Kidney epithelial cell (primary cell): ENCODE results near the gene SENP1. TPM values are rescaled to one million over a fixed set of nuclear protein-coding genes. Genes with fewer than 3 reads are reported as not detected.

Experiments used
- DNase-seq: peaks from one replicate; pipeline ENCODE4 v3.0.0-alpha.2; 2010; ENCODE audit warnings: low read depth
- H3K27me3 ChIP-seq: 2 replicates; pipeline ENCODE4 v1.6.0; 2011; ENCODE audit warnings: low read length; ENCODE audit not compliant: control insufficient read depth, insufficient read depth
- H3K36me3 ChIP-seq: 2 replicates; pipeline ENCODE4 v1.5.1; 2011; ENCODE audit warnings: low read length; ENCODE audit not compliant: control insufficient read depth, insufficient read depth
- H3K4me3 ChIP-seq: 2 replicates; pipeline ENCODE4 v1.5.1; 2011; ENCODE audit warnings: low read depth, mild to moderate bottlenecking, control low read depth, low read length
- total RNA-seq: library from RNA; depleted of rRNA; stranded (reverse); fragments of >200 nt; gene quantifications from 2 replicates; pipeline ENCODE4 v1.2.3, GENCODE V29; 2015
- TF ChIP-seq, protein P1 (sequence below): IDR thresholded peaks from 2 replicates; pipeline ENCODE4 v1.5.1; 2011; ENCODE audit warnings: mild to moderate bottlenecking, moderate library complexity, low read length, control low read depth, inconsistent platforms; ENCODE audit not compliant: insufficient read depth, poor library complexity, severe bottlenecking

SENP1 gene
- total RNA-seq, 1 donor from 2014 or later, result 13.2 TPM

DNA sequence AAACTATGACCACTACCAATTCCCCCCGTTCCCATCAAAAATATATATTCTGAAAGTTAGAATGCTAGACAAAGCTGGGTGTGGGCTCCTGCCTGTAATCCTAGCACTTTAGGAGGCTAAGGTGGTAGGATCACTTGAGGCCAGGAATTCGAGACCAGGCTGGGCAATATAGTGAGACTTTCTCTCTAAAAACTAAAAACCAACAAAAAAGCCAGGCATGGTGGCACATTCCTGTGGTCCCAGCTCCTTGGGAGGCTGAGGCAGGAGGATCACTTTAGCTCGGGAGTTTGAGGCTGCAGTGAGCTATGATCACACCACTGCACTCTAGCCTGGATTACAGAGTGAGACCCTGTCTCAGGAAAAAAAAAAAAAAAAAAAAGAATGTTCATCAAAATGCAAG is 52.8 kb downstream of the SENP1 start:
- Histone ChIP-seq H3K27me3 (no peaks in the 10 kb centered on the region), H3K36me3 (peaks cover 1% of the 10 kb centered on the region), H3K4me3 (no peak overlapping the region)
- TF ChIP-seq, protein P1, sequence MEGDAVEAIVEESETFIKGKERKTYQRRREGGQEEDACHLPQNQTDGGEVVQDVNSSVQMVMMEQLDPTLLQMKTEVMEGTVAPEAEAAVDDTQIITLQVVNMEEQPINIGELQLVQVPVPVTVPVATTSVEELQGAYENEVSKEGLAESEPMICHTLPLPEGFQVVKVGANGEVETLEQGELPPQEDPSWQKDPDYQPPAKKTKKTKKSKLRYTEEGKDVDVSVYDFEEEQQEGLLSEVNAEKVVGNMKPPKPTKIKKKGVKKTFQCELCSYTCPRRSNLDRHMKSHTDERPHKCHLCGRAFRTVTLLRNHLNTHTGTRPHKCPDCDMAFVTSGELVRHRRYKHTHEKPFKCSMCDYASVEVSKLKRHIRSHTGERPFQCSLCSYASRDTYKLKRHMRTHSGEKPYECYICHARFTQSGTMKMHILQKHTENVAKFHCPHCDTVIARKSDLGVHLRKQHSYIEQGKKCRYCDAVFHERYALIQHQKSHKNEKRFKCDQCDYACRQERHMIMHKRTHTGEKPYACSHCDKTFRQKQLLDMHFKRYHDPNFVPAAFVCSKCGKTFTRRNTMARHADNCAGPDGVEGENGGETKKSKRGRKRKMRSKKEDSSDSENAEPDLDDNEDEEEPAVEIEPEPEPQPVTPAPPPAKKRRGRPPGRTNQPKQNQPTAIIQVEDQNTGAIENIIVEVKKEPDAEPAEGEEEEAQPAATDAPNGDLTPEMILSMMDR, result no peak
- DNase-seq, result no peak

DNA sequence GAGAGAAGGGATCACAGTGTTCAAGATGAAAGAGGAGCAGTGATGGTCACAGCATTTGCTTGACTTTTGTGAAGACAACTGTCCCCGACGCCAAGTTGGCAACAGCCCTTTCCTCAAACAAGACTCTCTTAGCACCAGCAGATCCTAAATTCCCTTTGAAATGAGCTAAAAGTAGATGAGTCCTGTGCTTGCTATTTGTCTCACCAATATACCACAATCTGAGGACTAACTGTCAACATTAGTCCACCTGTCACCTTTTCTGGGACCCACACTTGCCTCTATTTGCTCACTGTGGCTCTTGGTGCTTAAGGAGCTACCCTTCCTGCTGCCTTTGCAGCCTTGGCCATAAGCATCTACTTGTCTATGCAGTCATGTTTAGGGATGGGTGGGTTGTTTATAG is 54.2 kb downstream of the SENP1 start:
- DNase-seq, result no peak
- Histone ChIP-seq H3K27me3 (no peaks in the 10 kb centered on the region), H3K36me3 (peaks cover 1% of the 10 kb centered on the region), H3K4me3 (no peak overlapping the region)
- TF ChIP-seq, protein P1, result no peak

DNA sequence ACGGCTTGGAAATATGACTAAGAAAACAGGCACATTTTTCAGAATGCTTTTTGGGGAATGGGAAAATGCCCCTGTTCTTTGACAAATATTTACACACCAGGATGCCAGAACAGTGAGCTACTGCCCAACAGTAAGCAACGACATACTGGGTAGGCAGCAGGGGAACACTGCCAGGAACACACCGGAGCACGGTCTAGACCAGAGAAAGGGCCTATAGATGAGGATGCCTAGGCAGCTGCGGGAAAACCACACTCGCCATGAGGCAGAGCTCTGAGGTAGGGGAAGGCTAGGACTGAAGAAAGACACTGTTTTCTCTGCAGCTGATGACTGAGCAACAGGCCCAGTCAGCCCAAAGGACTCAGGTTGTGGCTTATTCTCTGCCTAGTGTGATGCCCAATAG is 55.7 kb downstream of the SENP1 start:
- Histone ChIP-seq H3K27me3 (no peaks in the 10 kb centered on the region), H3K4me3 (no peak overlapping the region), H3K36me3 (peaks cover under 1% of the 10 kb centered on the region)
- DNase-seq, result no peak
- TF ChIP-seq, protein P1, result no peak

DNA sequence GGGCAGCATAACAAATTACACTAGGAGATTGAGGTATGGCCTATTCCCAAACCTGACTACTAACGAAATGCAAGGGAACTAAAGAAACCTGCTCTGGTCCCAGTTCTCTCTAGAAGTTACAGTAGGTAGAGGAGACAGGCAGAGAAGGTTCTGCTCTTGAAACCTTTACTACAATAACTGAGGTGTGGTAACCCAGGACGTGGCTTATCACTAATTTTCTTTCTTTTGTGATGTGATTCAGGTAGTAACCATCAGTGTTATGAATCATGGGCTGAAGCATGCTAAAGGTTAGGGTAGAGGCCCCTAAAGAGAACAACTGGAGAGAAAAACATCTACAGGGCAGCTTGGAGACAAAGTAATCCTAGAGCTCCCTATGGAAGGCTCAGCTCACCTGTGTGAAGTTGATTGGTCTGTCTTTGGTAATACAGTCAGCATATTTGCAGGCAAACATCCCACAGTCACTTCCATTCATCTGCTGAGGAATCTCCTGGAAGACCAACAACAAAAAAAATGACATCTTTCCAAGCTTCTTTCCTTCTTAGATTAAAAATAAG is 59.8 kb downstream of the SENP1 start:
- DNase-seq, result no peak
- TF ChIP-seq, protein P1, result no peak
- H3K4me3 ChIP-seq, result no peak overlapping the region
- H3K36me3 ChIP-seq, result peaks cover 3% of the 10 kb centered on the region
- no peaks in the 10 kb centered on the region for H3K27me3 ChIP-seq

DNA sequence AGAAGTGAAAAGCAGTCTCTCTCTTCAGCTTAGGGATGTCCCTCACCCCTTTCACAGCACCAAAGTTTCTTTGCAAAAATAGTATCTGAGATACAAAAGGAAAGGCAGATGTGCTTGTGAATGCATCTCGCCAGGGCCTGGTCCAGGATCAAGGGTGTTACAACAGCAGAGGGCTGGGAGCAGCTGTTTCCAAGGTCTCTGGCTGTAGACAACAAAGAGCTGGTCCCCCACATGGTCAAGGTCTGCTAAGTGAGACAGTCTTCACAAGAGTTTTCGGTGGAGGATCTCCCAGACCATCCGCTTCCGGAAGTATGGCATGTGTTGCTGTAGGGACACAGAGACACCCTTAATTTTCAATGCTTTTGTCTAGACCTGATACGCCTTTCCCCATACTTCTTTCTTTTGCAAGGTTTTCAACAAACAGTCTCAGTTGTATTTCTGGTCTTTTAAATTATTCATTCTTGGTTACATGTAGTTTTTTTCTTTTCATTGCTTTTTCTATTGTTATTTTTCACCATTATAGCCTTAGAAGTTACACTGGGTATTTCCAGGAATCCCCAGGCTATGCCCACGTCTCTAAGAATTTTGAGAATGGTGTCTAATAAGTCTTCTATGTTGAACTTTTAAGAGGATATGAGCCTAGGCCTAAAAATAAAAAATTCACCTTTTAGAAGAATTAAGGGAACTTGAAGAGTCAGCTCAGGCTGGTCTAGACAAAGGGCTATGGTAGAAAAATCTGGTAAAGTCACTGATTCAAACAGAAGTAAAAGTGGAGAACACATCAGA is 60.6 kb downstream of the SENP1 start:
- TF ChIP-seq, protein P1, result no peak
- no peak for DNase-seq
- no peaks in the 10 kb centered on the region for H3K27me3 ChIP-seq
- no peak overlapping the region for H3K4me3 ChIP-seq
- peaks cover 3% of the 10 kb centered on the region for H3K36me3 ChIP-seq
